ENCODE results near the gene BBS9.
A peak's percentile ranks its signal among the peaks of the same experiment; 100 is the strongest.

Gene BBS9

DNA sequence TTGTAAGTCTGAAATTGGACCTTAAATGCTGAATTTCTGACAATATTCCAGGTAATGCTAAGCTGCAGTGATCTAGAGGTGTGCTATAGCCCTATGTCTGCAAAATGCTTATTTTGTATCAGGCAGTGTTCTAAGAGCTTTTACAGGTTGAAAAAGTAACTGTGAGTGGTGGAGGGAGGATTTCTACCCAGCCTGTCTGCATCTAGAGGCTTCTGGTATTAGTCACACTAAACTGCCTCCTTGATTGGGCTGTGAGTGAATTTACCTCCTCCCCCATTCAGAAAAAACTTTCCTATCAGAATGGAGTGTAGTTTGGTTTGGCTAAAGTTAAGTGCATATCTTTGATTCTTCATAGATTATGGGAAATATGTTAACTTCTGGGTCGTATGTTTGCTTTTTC, 56.8 kb downstream of the BBS9 start:
- no peak overlapping the region for H3K27ac ChIP-seq
- CTCF ChIA-PET = interaction anchor here (0.6 to 1.0 kb wide), 5 partner anchors 14 to 1478 kb away, joined by 3 read pairs; partner anchors contain the start of gene BBS9
- TF ChIP-seq, protein P1, sequence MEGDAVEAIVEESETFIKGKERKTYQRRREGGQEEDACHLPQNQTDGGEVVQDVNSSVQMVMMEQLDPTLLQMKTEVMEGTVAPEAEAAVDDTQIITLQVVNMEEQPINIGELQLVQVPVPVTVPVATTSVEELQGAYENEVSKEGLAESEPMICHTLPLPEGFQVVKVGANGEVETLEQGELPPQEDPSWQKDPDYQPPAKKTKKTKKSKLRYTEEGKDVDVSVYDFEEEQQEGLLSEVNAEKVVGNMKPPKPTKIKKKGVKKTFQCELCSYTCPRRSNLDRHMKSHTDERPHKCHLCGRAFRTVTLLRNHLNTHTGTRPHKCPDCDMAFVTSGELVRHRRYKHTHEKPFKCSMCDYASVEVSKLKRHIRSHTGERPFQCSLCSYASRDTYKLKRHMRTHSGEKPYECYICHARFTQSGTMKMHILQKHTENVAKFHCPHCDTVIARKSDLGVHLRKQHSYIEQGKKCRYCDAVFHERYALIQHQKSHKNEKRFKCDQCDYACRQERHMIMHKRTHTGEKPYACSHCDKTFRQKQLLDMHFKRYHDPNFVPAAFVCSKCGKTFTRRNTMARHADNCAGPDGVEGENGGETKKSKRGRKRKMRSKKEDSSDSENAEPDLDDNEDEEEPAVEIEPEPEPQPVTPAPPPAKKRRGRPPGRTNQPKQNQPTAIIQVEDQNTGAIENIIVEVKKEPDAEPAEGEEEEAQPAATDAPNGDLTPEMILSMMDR (conservative IDR thresholded peaks at IDR 0.05; ENCODE audit: low read depth) = no peak
- POLR2A ChIA-PET (ENCODE audit: low non-redundant PET) = no interaction called here
- no peak for DNase-seq (ENCODE audit: low spot score)

DNA sequence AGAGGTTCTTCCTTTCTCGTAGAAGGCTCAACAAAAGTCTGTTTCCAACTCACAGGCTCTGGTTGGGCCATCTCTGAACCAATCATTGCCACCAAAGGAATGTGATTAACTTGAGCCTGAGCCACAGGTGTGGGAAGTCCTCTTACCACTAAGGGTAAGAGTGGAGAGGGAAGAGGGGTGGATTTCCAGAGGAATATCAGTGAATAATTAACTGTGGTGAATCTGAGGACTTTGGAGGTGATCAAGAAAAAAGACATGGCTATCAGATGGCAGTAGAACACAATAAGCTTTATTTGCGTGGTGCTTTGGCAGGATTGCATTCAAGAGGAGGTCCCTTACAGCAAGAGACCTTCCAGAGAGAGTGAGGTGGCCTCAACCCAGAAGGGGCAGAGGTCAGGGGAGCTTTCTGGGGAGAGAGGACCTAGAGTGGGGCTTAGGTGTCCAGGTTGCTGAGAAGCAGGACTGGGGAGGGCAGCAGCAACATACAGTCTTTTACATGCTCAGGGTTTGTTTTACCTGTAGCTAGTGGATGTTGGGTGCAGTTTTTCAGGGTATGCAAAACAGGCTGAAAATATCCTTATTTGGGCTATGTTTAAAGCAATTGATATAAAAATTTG, 61.4 kb downstream of the BBS9 start:
- ChIA-PET POLR2A (ENCODE audit: low non-redundant PET) (no interaction called here), CTCF (interaction anchor here (0.5 kb wide), 1 partner anchor 103 kb away, joined by 8 read pairs; no protein-coding TSS in a partner anchor)
- H3K27ac ChIP-seq = no peak overlapping the region
- no peak for DNase-seq (ENCODE audit: low spot score)
- TF ChIP-seq, protein P1 (conservative IDR thresholded peaks at IDR 0.05; ENCODE audit: low read depth) = no peak

GRCh38 chr7:33191340-33191739, 62.0 kb downstream of the BBS9 start:
- DNase-seq (ENCODE audit: low spot score) = peak; percentile 49
- TF ChIP-seq, protein P1 (conservative IDR thresholded peaks at IDR 0.05; ENCODE audit: low read depth) = no peak
- H3K27ac ChIP-seq = no peak overlapping the region
- POLR2A ChIA-PET (ENCODE audit: low non-redundant PET) = no interaction called here
- CTCF ChIA-PET = interaction anchor here (0.5 kb wide), 1 partner anchor 104 kb away, joined by 8 read pairs; no protein-coding TSS in a partner anchor

- TF ChIP-seq, protein P1 (conservative IDR thresholded peaks at IDR 0.05; ENCODE audit: low read depth) = no peak
- H3K27ac ChIP-seq = no peak overlapping the region
- no peak for DNase-seq (ENCODE audit: low spot score)
- POLR2A ChIA-PET (ENCODE audit: low non-redundant PET) = no interaction called here
- CTCF ChIA-PET = no interaction called here
These were observed 63.4 kb downstream of the BBS9 start for GRCh38 chr7:33192695-33193291.

DNA sequence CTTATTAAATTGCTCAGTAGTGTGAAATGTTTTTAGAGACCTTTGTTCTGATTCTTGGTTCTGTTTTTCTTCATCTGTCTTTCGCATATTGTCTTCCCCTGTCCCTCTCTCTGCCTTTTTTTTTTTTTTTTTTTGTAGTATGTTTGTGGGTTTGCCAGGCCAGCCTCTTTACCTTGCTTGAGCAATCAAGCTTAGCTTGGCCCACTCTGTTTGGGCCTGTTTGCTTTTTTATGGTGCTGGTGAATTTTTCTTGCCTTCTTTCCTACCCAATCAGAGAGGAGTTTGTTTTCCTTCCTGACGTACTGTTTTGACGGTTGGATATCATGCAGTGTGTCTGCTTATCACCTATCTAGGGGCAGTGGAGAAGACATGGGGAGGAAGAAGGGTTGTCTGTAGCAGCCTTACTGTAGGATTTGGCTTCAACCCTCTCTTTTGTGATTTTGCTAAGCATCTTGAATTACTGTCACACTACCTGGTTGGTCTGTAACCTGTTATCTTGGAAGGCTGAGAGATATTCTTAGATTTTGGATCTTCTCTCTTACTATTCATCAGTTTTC, 64.0 kb downstream of the BBS9 start:
- TF ChIP-seq, protein P1 (conservative IDR thresholded peaks at IDR 0.05; ENCODE audit: low read depth) = no peak
- DNase-seq (ENCODE audit: low spot score) = no peak
- ChIA-PET POLR2A (ENCODE audit: low non-redundant PET) (no interaction called here), CTCF (no interaction called here)
- no peak overlapping the region for H3K27ac ChIP-seq

DNA sequence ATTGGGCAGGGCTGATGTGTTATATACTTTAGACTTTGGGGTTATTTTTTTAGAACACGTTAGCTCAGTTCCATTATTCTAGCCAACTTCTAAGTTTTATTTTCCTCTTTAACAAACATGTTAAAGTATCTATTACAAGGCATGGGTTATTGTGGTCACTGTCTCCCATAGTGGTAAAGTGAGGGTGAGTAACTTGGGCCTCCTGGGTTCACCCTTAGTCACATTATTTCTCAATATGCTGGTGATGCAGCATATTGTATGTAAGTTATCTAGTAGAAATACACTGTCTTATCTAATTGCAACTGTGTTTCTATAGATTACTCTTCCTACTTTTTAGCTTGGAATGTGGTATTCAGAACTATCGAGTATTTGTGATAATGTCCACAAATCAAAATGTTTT, 65.9 kb downstream of the BBS9 start:
- H3K27ac ChIP-seq = no peak overlapping the region
- peak; percentile 43 for DNase-seq (ENCODE audit: low spot score)
- TF ChIP-seq, protein P1 (conservative IDR thresholded peaks at IDR 0.05; ENCODE audit: low read depth) = no peak
- CTCF ChIA-PET = interaction anchor here (0.6 kb wide), 1 partner anchor 234 kb away, joined by 3 read pairs; no protein-coding TSS in a partner anchor
- POLR2A ChIA-PET (ENCODE audit: low non-redundant PET) = no interaction called here
